Activated T-helper 17 cell treated with anti-CD3 and anti-CD28 coated beads, Interleukin-2, amount 50 U/mL, for 72 hours (primary cell): ENCODE measurements around the gene SBF1. TPM values are rescaled to one million over a fixed set of nuclear protein-coding genes. Genes with fewer than 3 reads are reported as not detected.
"Not testable (repeated sequence)": the region's sequence is repeated elsewhere in the genome, so short reads cannot be mapped to it uniquely, and the experiment has no call there.

ENCODE experiments used
- ATAC-seq: fragments of 150-1000 bp; cut with Tn5 transposase; replicated peaks from 2 replicates; pipeline ENCODE4 v1.10.0; 2021; ENCODE audit warnings: mild to moderate bottlenecking, moderate library complexity
- H3K27ac Mint-ChIP-seq: one replicate; pipeline ENCODE4 v1.8.0; 2022; ENCODE audit warnings: mixed read lengths
- H3K27me3 Mint-ChIP-seq: one replicate; pipeline ENCODE4 v1.8.0; 2022; ENCODE audit warnings: mixed read lengths
- H3K36me3 Mint-ChIP-seq: one replicate; pipeline ENCODE4 v1.8.0; 2022; ENCODE audit warnings: low read depth, mild to moderate bottlenecking, mixed read lengths
- H3K4me1 Mint-ChIP-seq: one replicate; pipeline ENCODE4 v1.8.0; 2022; ENCODE audit warnings: mixed read lengths
- H3K4me3 Mint-ChIP-seq: one replicate; pipeline ENCODE4 v1.8.0; 2022; ENCODE audit warnings: mild to moderate bottlenecking, mixed read lengths
- H3K9me3 Mint-ChIP-seq: one replicate; pipeline ENCODE4 v1.8.0; 2022; ENCODE audit warnings: mixed read lengths
- total RNA-seq, 2 donors: library from RNA; stranded (reverse); gene quantifications; one replicate each; pipeline ENCODE4 v1.2.3, GENCODE V29; 2022

The SBF1 gene
- total RNA-seq, 2 donors from 2014 or later = 84.2 to 126 TPM

GRCh38 chr22:50422961-50423815 is 51.6 kb downstream of the SBF1 start:
- H3K9me3 Mint-ChIP-seq = no peaks in the 10 kb centered on the region
- no peaks in the 10 kb centered on the region for H3K27me3 Mint-ChIP-seq
- ATAC-seq = no peak
- H3K36me3 Mint-ChIP-seq = peaks cover 93% of the 10 kb centered on the region
- no peaks in the 10 kb centered on the region for H3K4me1 Mint-ChIP-seq
- H3K4me3 Mint-ChIP-seq = no peak overlapping the region
- H3K27ac Mint-ChIP-seq = no peak overlapping the region

GRCh38 chr22:50422046-50422445 is 52.8 kb downstream of the SBF1 start:
- Mint-ChIP-seq H3K4me1 (no peaks in the 10 kb centered on the region), H3K4me3 (no peak overlapping the region), H3K36me3 (peaks cover 93% of the 10 kb centered on the region), H3K27me3 (no peaks in the 10 kb centered on the region), H3K27ac (no peak overlapping the region), H3K9me3 (no peaks in the 10 kb centered on the region)
- ATAC-seq = no peak

- H3K27ac Mint-ChIP-seq = peak overlapping the region; percentile 36
- ATAC-seq = no peak
- no peaks in the 10 kb centered on the region for H3K4me1 Mint-ChIP-seq
- no peaks in the 10 kb centered on the region for H3K9me3 Mint-ChIP-seq
- H3K27me3 Mint-ChIP-seq = no peaks in the 10 kb centered on the region
- H3K4me3 Mint-ChIP-seq = no peak overlapping the region
- H3K36me3 Mint-ChIP-seq = peaks cover 93% of the 10 kb centered on the region
Observed at GRCh38 chr22:50420581-50420980, 54.3 kb downstream of the SBF1 start.

- Mint-ChIP-seq H3K4me3 (no peak overlapping the region), H3K27ac (no peak overlapping the region), H3K27me3 (no peaks in the 10 kb centered on the region), H3K9me3 (no peaks in the 10 kb centered on the region), H3K4me1 (no peaks in the 10 kb centered on the region), H3K36me3 (peaks cover 93% of the 10 kb centered on the region)
- no peak for ATAC-seq
Observed at GRCh38 chr22:50420015-50420414, 54.8 kb downstream of the SBF1 start.

- H3K9me3 Mint-ChIP-seq = no peaks in the 10 kb centered on the region
- peaks cover 93% of the 10 kb centered on the region for H3K36me3 Mint-ChIP-seq
- no peak overlapping the region for H3K4me3 Mint-ChIP-seq
Observed at GRCh38 chr22:50419116-50419515, 55.7 kb downstream of the SBF1 start.

GRCh38 chr22:50418624-50419023 is 56.2 kb downstream of the SBF1 start:
- no peak for ATAC-seq
- no peaks in the 10 kb centered on the region for H3K4me1 Mint-ChIP-seq
- H3K36me3 Mint-ChIP-seq = peaks cover 93% of the 10 kb centered on the region
- H3K27me3 Mint-ChIP-seq = no peaks in the 10 kb centered on the region
- H3K27ac Mint-ChIP-seq = no peak overlapping the region
- H3K9me3 Mint-ChIP-seq = no peaks in the 10 kb centered on the region
- no peak overlapping the region for H3K4me3 Mint-ChIP-seq

More at GRCh38 chr22:50419116-50419515, 55.7 kb downstream of the SBF1 start:
- ATAC-seq = no peak
- no peaks in the 10 kb centered on the region for H3K4me1 Mint-ChIP-seq
- no peaks in the 10 kb centered on the region for H3K27me3 Mint-ChIP-seq
- no peak overlapping the region for H3K27ac Mint-ChIP-seq

- no peak overlapping the region for H3K27ac Mint-ChIP-seq
- H3K27me3 Mint-ChIP-seq = no peaks in the 10 kb centered on the region
- ATAC-seq = no peak
- H3K36me3 Mint-ChIP-seq = peaks cover 89% of the 10 kb centered on the region
- no peak overlapping the region for H3K4me3 Mint-ChIP-seq
- H3K9me3 Mint-ChIP-seq = no peaks in the 10 kb centered on the region
- H3K4me1 Mint-ChIP-seq = no peaks in the 10 kb centered on the region
Observed at GRCh38 chr22:50417411-50418210, 57.2 kb downstream of the SBF1 start.

GRCh38 chr22:50416996-50417395 is 57.8 kb downstream of the SBF1 start:
- peaks cover 86% of the 10 kb centered on the region for H3K36me3 Mint-ChIP-seq
- no peaks in the 10 kb centered on the region for H3K4me1 Mint-ChIP-seq
- H3K9me3 Mint-ChIP-seq = no peaks in the 10 kb centered on the region
- H3K27ac Mint-ChIP-seq = no peak overlapping the region
- H3K27me3 Mint-ChIP-seq = no peaks in the 10 kb centered on the region
- ATAC-seq = no peak
- no peak overlapping the region for H3K4me3 Mint-ChIP-seq

- Mint-ChIP-seq H3K27ac (no peak overlapping the region), H3K36me3 (peaks cover 77% of the 10 kb centered on the region), H3K9me3 (no peaks in the 10 kb centered on the region), H3K27me3 (no peaks in the 10 kb centered on the region), H3K4me3 (no peak overlapping the region), H3K4me1 (no peaks in the 10 kb centered on the region)
- no peak for ATAC-seq
Observed at GRCh38 chr22:50415426-50415825, 59.4 kb downstream of the SBF1 start.

GRCh38 chr22:50414476-50415248 is 60.2 kb downstream of the SBF1 start:
- Mint-ChIP-seq H3K4me3 (no peak overlapping the region), H3K27me3 (no peaks in the 10 kb centered on the region), H3K27ac (no peak overlapping the region), H3K36me3 (peaks cover 76% of the 10 kb centered on the region), H3K9me3 (no peaks in the 10 kb centered on the region), H3K4me1 (no peaks in the 10 kb centered on the region)
- ATAC-seq = no peak

- not testable (repeated sequence) for H3K4me3 Mint-ChIP-seq, H3K27me3 Mint-ChIP-seq, H3K9me3 Mint-ChIP-seq, ATAC-seq, H3K27ac Mint-ChIP-seq, H3K4me1 Mint-ChIP-seq
- peaks cover 55% of the 10 kb centered on the region for H3K36me3 Mint-ChIP-seq
Observed at GRCh38 chr22:50408954-50409353, 65.9 kb downstream of the SBF1 start.

- ATAC-seq = no peak
- H3K27me3 Mint-ChIP-seq = no peaks in the 10 kb centered on the region
- no peak overlapping the region for H3K4me3 Mint-ChIP-seq
- H3K4me1 Mint-ChIP-seq = no peaks in the 10 kb centered on the region
- no peak overlapping the region for H3K27ac Mint-ChIP-seq
- no peaks in the 10 kb centered on the region for H3K9me3 Mint-ChIP-seq
- H3K36me3 Mint-ChIP-seq = peaks cover 53% of the 10 kb centered on the region
Observed at GRCh38 chr22:50408311-50408710, 66.5 kb downstream of the SBF1 start.

GRCh38 chr22:50406416-50407170 is 68.2 kb downstream of the SBF1 start:
- no peak overlapping the region for H3K4me3 Mint-ChIP-seq
- H3K9me3 Mint-ChIP-seq = no peaks in the 10 kb centered on the region
- H3K4me1 Mint-ChIP-seq = no peaks in the 10 kb centered on the region
- ATAC-seq = no peak
- H3K27ac Mint-ChIP-seq = peak overlapping the region; percentile 77
- H3K36me3 Mint-ChIP-seq = peaks cover 70% of the 10 kb centered on the region
- no peaks in the 10 kb centered on the region for H3K27me3 Mint-ChIP-seq

- H3K27ac Mint-ChIP-seq = peak overlapping the region; percentile 73
- H3K36me3 Mint-ChIP-seq = peaks cover 68% of the 10 kb centered on the region
Observed at GRCh38 chr22:50403701-50404101, 71.1 kb downstream of the SBF1 start.

More at GRCh38 chr22:50403701-50404101, 71.1 kb downstream of the SBF1 start:
- no peak for ATAC-seq
- Mint-ChIP-seq H3K4me1 (peaks cover 9% of the 10 kb centered on the region), H3K27me3 (no peaks in the 10 kb centered on the region), H3K9me3 (no peaks in the 10 kb centered on the region), H3K4me3 (no peak overlapping the region)
